Skeletal muscle tissue (tissue), 4 donors: ENCODE results near the gene PTDSS2. TPM values are rescaled to one million over a fixed set of nuclear protein-coding genes. Genes with fewer than 3 reads are reported as not detected.

ENCODE experiments used
- H3K27ac ChIP-seq: one replicate; pipeline ENCODE4 v1.7.0; 2013; ENCODE audit warnings: mild to moderate bottlenecking, low read depth, low read length, inconsistent platforms
- H3K27me3 ChIP-seq, 3 donors: one replicate each; pipeline ENCODE4 v1.7.0; 2013; ENCODE audit warnings: low read length in 3 of 3; ENCODE audit not compliant: control insufficient read depth in 3 of 3, insufficient read depth in 3 of 3
- H3K36me3 ChIP-seq, 3 donors: one replicate each; pipeline ENCODE4 v1.7.0; 2013; ENCODE audit warnings: low read length in 3 of 3; ENCODE audit not compliant: control insufficient read depth in 3 of 3, insufficient read depth in 3 of 3
- H3K4me1 ChIP-seq, 3 donors: one replicate each; pipeline ENCODE4 v1.7.0; 2013; ENCODE audit warnings: low read length in 3 of 3, mild to moderate bottlenecking in 3 of 3; ENCODE audit not compliant: control insufficient read depth in 3 of 3, insufficient read depth in 3 of 3
- H3K4me3 ChIP-seq, 3 donors: one replicate each; pipeline ENCODE4 v1.7.0; 2013; ENCODE audit warnings: low read length in 3 of 3
- H3K9ac ChIP-seq, 3 donors: one replicate each; pipeline ENCODE4 v1.7.0; 2013; ENCODE audit warnings: low read length in 3 of 3, mild to moderate bottlenecking in 3 of 3, moderate library complexity in 2 of 3, low read depth in 1 of 3
- H3K9me3 ChIP-seq, 3 donors: one replicate each; pipeline ENCODE4 v1.7.0; 2013; ENCODE audit warnings: low read length in 3 of 3; ENCODE audit not compliant: control insufficient read depth in 3 of 3
- total RNA-seq: library from RNA; depleted of rRNA; stranded (reverse); fragments of >200 nt; gene quantifications from one replicate; pipeline ENCODE4 v1.2.3, GENCODE V29; 2014
- donor health status: Osteomylitis.

Gene PTDSS2
- total RNA-seq, 1 donor from 2014 or later: 21.4 TPM

DNA sequence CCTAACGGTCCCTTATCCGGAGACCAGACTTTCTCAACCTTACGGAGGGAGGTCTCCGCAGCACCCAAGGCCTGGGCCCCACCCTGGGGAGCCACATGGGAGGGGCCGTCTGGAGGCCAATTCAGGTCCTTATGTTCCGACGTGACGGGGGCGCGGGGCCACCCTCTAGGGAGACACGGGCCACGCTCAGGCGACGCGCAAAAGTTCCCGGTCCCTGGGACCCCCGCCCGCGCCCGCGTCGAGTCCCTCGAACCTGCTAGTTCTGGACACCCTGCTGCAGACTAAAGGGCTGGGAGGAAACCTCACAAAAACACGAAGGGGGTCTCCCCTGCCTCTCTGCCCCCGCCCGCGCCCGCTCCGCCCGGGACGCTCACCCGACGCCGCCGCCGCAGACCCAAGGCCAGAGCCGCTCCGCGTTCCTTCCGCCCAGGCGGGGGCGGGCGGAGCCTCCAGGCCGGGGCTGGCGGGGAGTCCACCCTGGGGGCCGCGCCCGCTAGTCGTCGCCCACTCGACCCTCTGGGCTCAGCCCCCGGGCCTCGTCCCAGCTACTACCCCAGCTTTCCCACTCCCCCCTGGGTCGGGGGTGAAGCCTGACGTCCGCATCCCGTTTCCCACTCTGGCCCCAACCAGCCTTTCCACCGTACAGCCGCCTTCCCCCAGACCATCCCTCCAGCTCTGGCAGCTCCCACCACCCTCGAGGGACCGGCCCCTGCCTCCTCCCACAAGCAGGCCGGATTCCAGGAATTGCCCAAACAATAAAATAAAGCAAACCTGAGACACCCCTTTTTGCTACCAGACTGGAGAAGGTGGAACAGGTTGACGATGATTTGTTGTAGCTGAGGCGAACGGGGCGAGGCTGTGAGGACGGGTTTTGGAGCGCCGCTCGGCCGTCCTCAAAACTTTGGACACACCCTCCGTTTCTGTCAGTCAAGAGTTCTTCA lies 54.2 kb downstream of the PTDSS2 start:
- no peaks in the 10 kb centered on the region for H3K9me3 ChIP-seq
- peaks cover 23 to 31% (median 28%) of the 10 kb centered on the region in 3 donors for H3K36me3 ChIP-seq
- peak overlapping the region; percentile 65 for H3K27ac ChIP-seq
- peak overlapping the region; percentile 65 to 80 (median 66) for H3K4me3 ChIP-seq
- H3K9ac ChIP-seq: peak overlapping the region; percentile 71 to 100 (median 74)
- H3K4me1 ChIP-seq: peaks cover 30 to 49% (median 40%) of the 10 kb centered on the region in 3 donors
- no peaks in the 10 kb centered on the region for H3K27me3 ChIP-seq

DNA sequence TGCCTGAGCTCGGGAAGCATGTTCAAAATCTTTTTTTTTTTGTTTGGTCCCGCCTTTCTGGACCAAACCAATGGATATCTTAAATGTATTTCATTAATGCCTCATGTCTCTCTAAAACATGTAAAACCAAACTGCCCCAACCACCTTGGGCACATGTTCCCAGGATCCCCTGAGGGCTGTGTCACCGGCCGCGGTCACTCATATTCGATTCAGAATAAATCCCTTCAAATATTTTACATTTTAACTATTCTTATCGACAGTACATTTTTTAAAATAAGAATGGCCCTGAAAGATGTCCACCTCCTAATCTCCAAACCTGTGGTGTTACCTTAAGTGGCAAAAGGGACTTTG lies 54.9 kb downstream of the PTDSS2 start:
- H3K27ac ChIP-seq: no peak overlapping the region
- peak overlapping the region; percentile 71 to 100 (median 100) for H3K9ac ChIP-seq
- peaks cover 17 to 26% (median 22%) of the 10 kb centered on the region in 3 donors for H3K36me3 ChIP-seq
- H3K9me3 ChIP-seq: no peaks in the 10 kb centered on the region
- no peaks in the 10 kb centered on the region for H3K27me3 ChIP-seq
- H3K4me3 ChIP-seq: peak overlapping the region; percentile 65 to 80 (median 66)
- H3K4me1 ChIP-seq: peaks cover 30 to 49% (median 40%) of the 10 kb centered on the region in 3 donors

DNA sequence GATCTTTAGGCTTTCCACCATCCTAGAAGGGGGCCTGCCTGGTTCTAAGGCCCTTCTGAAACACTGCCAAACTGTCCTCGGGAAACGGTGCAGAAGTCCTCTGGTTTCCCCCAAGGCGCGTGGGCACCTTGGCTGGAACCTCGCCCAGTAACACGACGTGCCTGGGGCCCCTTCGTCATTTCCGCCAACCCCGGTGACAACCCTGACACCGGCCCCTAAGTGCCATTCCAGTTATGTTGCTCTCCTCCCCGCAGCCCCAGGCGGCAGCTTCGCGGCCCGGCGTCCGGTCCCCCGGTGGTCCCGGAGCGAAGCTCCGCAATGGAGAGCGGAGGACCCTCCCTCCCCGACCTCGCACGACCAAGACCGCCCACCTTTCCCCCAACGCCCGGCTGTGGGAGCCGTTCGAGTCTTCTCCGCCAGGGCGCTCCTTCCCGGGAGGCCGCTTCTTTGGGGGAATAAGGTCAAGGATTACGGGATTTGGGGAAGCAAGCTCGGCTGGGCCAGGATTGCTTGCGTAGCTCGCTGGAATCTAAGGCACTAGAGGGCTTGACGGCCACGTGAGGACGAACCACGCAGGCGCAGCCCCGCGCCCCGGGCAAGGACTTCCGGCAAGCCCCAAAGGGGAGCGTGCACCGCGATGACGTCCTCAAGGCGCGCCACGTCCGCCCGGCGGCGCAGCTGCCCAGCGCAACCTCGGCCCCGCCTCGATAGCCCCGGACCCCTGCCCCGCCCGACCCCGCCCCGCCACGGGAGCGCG lies 56.3 kb downstream of the PTDSS2 start:
- Histone ChIP-seq H3K9ac (peak overlapping the region; percentile 98 to 100 (median 100)), H3K27ac (peak overlapping the region; percentile 100), H3K4me3 (peak overlapping the region; percentile 80 to 94 (median 91)), H3K4me1 (peaks cover 30 to 49% (median 40%) of the 10 kb centered on the region in 3 donors), H3K9me3 (no peaks in the 10 kb centered on the region), H3K27me3 (no peaks in the 10 kb centered on the region), H3K36me3 (peaks cover 6 to 14% (median 10%) of the 10 kb centered on the region in 3 donors)

DNA sequence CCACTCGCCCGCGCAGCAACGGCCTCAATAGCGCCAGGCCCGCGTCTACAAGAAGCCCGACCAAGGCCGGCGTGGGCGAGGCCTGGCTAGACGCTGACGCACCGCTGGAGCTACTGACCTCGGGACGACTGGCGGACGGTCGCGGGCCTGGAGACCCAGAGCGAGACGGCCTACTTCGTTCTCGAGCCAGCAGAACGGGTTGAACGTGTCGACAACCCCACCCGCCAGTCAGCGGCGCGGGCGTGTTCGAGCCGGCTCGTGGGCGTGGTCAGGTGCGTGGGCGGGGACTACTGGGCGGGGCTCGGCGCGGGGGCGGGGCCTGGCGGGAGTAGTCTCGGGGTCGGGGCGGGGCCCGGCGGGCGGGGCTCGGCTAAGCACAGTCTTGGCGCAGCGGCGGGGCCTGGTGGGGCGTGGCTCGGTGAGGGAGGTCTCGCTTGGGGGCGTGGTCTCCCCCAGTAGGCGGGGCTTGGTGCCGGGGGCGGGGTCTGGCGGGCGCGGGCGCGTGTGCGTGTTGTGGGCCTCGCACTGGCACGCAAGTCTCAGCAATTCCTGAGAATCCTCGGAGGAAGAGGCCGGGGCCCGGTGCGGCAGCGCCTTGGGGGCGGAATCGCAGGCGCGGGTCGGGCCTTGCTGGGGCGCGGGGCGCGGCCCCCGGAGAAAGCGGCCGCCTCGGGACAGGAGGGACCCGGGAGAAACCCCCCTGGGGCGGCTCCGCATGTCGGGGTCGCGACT lies 57.1 kb downstream of the PTDSS2 start, which contains the start of gene RNH1:
TSS of gene RNH1 (minus strand) at position 248 of the 732 bp plus-strand sequence. CDS start 5,080 bp downstream, outside the sequence.
- H3K9ac ChIP-seq: peak within 1 kb of the TSS; percentile 98 to 100 (median 100)
- peaks cover 6 to 8% (median 7%) of the 10 kb centered on the region in 3 donors for H3K36me3 ChIP-seq
- no peaks in the 10 kb centered on the region for H3K9me3 ChIP-seq
- H3K27ac ChIP-seq: peak within 1 kb of the TSS; percentile 100
- peaks cover 30 to 48% (median 38%) of the 10 kb centered on the region in 3 donors for H3K4me1 ChIP-seq
- peak within 1 kb of the TSS; percentile 80 to 94 (median 91) for H3K4me3 ChIP-seq
- H3K27me3 ChIP-seq: no peaks in the 10 kb centered on the region

DNA sequence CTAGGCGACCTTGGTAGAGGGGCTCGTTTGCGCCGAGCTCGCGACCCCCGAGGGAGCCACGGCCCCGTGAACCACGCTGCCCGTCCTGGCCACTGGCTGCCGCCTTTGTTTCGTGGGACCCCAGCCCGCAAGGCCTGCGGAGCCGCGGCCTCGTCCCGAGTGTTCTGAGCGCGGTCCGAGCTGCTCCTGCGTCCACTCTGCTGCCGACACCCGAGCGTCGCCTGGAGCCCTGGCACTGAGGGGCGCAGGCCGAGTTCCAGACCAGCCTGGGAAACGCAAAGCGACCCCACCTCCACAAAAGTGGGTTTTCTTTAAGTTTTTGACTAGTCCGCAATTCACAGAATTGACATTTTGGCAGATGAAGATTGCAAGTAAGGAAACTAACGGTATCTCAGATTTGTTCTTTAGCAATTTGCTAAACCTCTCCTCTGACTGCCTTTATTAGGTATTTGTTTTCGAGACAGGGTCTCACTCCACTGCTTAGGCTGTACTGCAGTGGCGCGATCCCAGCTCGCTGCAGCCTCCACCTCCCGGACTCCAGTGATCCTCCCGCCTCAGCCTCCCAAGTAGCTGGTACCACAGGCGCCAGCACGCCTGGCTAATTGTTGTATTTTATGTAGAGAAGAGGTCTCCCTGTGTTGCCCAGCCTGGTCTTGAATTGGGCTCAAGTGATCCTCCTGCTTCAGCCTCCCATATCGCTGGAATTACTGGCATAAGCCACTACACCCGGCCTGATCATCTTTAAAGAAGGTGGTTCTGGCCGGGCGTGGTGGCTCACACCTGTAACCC lies 57.8 kb downstream of the PTDSS2 start:
- no peaks in the 10 kb centered on the region for H3K27me3 ChIP-seq
- H3K4me1 ChIP-seq: peaks cover 30 to 40% (median 34%) of the 10 kb centered on the region in 3 donors
- peak overlapping the region; percentile 38 to 91 (median 67) for H3K4me3 ChIP-seq
- no peaks in the 10 kb centered on the region for H3K9me3 ChIP-seq
- H3K9ac ChIP-seq: peak overlapping the region; percentile 65 to 77 (median 70)
- H3K27ac ChIP-seq: peak overlapping the region; percentile 100
- peaks cover 6 to 8% (median 7%) of the 10 kb centered on the region in 3 donors for H3K36me3 ChIP-seq

DNA sequence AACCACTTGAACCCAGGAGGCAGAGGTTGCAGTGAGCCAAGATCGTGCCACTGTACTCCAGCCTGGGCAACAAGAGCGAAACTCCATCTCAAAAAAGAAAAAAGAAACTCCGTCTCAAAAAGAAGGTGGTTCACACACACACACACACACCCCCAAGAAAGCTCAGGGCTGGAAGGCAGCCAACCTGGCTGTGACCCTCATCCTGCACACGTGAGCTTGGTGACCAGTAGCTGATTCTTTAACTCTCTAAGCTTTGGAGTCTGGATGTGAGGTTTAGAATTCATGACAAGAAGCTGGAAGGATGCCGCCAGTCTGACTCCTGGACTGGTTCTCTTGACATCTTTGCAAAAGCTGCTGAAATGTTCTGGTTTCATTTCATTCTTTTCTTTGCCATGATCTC lies 58.9 kb downstream of the PTDSS2 start:
- H3K36me3 ChIP-seq: peaks cover 7 to 8% (median 8%) of the 10 kb centered on the region in 3 donors
- no peak overlapping the region for H3K4me3 ChIP-seq
- H3K4me1 ChIP-seq: peaks cover 23 to 30% (median 27%) of the 10 kb centered on the region in 3 donors
- no peaks in the 10 kb centered on the region for H3K27me3 ChIP-seq
- no peak overlapping the region for H3K27ac ChIP-seq
- no peak overlapping the region for H3K9ac ChIP-seq
- no peaks in the 10 kb centered on the region for H3K9me3 ChIP-seq

DNA sequence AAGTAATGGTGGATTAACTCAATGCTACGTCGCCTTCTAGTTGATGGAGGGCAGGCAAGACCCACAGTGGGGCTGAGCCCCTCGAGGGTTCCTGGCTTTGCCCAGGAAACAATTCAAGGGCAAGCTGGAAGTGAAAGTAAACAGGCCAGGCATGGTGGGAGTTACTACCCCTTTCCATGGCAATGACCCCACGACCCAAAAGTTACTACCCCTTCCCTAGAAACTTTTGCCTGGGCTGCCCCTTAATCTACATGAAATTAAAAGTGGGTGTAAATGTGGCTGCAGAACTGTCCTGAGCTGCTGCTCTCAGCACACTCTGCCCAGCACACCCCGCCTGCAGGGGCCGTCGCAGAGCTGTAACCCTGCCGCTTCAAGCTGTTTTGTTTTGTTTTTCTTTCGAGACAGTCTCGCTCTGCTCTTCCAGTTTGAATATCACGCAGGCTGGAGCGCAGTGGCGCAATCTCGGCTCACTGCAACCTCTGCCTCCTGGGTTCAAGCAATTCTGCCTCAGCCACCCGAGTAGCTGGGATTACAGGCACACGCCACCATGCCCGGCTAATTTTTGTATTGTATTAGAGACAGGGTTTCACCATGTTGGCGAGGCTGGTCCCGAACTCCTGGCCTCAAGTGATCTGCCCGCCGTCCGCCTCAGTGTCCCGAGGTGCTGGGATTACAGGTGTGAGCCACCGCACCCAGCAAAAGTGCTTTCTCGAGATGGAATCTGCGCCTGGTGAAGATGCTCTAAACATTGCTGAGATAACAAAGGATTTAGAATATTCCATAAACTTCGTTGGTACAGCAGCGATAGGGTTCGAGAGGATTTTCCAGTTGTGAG lies 62.9 kb downstream of the PTDSS2 start:
- no peaks in the 10 kb centered on the region for H3K27me3 ChIP-seq
- H3K36me3 ChIP-seq: peaks cover 7 to 8% (median 8%) of the 10 kb centered on the region in 3 donors
- H3K9ac ChIP-seq: no peak overlapping the region
- H3K4me1 ChIP-seq: peaks cover 0 to 2% (median 0%) of the 10 kb centered on the region in 3 donors
- no peaks in the 10 kb centered on the region for H3K9me3 ChIP-seq
- no peak overlapping the region for H3K27ac ChIP-seq
- H3K4me3 ChIP-seq: no peak overlapping the region

DNA sequence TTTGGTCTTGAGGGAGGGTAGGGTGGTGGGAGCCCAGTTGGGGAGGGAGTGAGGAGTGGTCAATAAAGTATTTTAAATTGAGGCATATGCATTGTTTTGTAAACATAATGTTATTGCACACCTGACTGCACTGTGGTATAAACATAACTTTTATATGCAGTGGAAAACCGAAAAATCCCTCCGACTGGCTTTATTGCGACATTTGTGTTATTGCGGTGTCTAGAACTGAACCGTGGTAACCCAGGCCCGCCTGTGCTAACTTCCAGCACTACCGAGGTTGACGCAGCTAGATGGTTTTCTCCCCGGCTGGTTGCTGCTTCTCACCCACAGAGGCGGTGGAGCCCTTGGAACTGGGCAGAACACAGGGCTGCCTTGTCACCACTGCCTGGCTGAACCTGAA lies 64.5 kb downstream of the PTDSS2 start:
- no peaks in the 10 kb centered on the region for H3K27me3 ChIP-seq
- peaks cover 0 to 4% (median 2%) of the 10 kb centered on the region in 3 donors for H3K4me1 ChIP-seq
- no peak overlapping the region for H3K9ac ChIP-seq
- no peak overlapping the region for H3K4me3 ChIP-seq
- H3K9me3 ChIP-seq: no peaks in the 10 kb centered on the region
- peaks cover 0 to 6% (median 3%) of the 10 kb centered on the region in 3 donors for H3K36me3 ChIP-seq
- H3K27ac ChIP-seq: no peak overlapping the region
